22Rv1 (cell line): ENCODE results near the gene ATP9A.

Source experiments
- ZFX ChIP-seq: fragments of 450-650 bp; IDR thresholded peaks from 2 replicates; pipeline ENCODE4 v1.6.1; 2017; ENCODE audit warnings: antibody characterized with exemption, borderline replicate concordance
- TF ChIP-seq, protein P1 (sequence below): fragments of 450-650 bp; IDR thresholded peaks from 2 replicates; pipeline ENCODE4 v1.5.1; 2017; ENCODE audit warnings: mild to moderate bottlenecking

DNA sequence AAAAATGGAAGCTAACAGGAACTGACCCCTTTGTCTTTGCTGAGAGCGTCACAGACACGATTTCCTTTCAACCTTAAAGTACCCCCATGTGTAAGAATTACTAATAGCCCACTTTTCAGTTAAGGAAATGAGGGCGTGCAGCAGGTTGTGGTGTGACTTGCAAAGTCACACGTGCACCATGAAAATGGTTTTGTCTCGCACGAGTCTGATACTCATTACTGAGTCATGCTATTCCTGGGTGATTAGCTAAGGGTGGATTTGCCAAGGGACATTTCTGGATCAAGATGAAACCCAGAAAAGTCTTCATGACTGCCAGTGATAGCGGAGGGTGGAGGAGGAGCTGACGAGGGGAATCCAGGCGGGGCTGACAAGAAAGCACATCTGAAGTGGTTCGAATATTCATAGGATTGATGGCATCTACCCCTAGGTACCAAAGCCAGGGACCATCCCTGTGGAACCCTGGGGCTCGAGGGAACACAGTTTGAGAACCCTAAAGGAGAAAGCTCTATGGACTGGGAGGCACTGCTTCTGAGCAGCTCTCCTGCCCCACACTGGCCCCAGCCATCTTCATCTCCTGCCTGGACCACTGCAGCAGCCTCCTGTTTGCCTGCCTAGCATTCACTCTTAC is 213.5 kb downstream of the ATP9A start:
- TF ChIP-seq, protein P1, sequence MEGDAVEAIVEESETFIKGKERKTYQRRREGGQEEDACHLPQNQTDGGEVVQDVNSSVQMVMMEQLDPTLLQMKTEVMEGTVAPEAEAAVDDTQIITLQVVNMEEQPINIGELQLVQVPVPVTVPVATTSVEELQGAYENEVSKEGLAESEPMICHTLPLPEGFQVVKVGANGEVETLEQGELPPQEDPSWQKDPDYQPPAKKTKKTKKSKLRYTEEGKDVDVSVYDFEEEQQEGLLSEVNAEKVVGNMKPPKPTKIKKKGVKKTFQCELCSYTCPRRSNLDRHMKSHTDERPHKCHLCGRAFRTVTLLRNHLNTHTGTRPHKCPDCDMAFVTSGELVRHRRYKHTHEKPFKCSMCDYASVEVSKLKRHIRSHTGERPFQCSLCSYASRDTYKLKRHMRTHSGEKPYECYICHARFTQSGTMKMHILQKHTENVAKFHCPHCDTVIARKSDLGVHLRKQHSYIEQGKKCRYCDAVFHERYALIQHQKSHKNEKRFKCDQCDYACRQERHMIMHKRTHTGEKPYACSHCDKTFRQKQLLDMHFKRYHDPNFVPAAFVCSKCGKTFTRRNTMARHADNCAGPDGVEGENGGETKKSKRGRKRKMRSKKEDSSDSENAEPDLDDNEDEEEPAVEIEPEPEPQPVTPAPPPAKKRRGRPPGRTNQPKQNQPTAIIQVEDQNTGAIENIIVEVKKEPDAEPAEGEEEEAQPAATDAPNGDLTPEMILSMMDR = no peak
- no peak for TF ChIP-seq ZFX
